ENCODE results near the gene SORCS2.
A peak's percentile ranks its signal among the peaks of the same experiment; 100 is the strongest.

Gene SORCS2

GRCh38 chr4:7760228-7760627 is 567.9 kb downstream of the SORCS2 start:
- POLR2A ChIA-PET = no interaction called here
- no peak for TF ChIP-seq CTCF (IDR thresholded peaks at IDR 0.05; ENCODE audit: control extremely low read depth, extremely low read depth, low read depth, missing control alignments)
- DNase-seq (ENCODE audit: extremely low spot score) = no peak
- CTCF ChIA-PET = interaction anchor here (1.0 to 30.0 kb wide), 8 partner anchors 8 to 227 kb away, joined by 3 to 547 read pairs (median 12); no protein-coding TSS in a partner anchor

GRCh38 chr4:7760706-7761105 is 568.4 kb downstream of the SORCS2 start:
- DNase-seq (ENCODE audit: extremely low spot score) = no peak
- TF ChIP-seq CTCF (IDR thresholded peaks at IDR 0.05; ENCODE audit: control extremely low read depth, extremely low read depth, low read depth, missing control alignments) = no peak
- ChIA-PET POLR2A (no interaction called here), CTCF (interaction anchor here (0.8 to 30.0 kb wide), 15 partner anchors 8 to 247 kb away, joined by 3 to 547 read pairs (median 9); no protein-coding TSS in a partner anchor)

GRCh38 chr4:7761312-7761711 is 569.0 kb downstream of the SORCS2 start:
- ChIA-PET POLR2A (no interaction called here), CTCF (interaction anchor here (0.8 to 30.0 kb wide), 24 partner anchors 8 to 246 kb away, joined by 3 to 547 read pairs (median 4); no protein-coding TSS in a partner anchor)
- DNase-seq (ENCODE audit: extremely low spot score) = no peak
- no peak for TF ChIP-seq CTCF (IDR thresholded peaks at IDR 0.05; ENCODE audit: control extremely low read depth, extremely low read depth, low read depth, missing control alignments)

- CTCF ChIA-PET = interaction anchor here (0.7 to 30.0 kb wide), 27 partner anchors 9 to 246 kb away, joined by 3 to 547 read pairs (median 4); no protein-coding TSS in a partner anchor
- peak; percentile 87 for DNase-seq (ENCODE audit: extremely low spot score)
- POLR2A ChIA-PET = no interaction called here
- TF ChIP-seq CTCF (IDR thresholded peaks at IDR 0.05; ENCODE audit: control extremely low read depth, extremely low read depth, low read depth, missing control alignments) = peak; percentile 88
Measured at GRCh38 chr4:7761720-7762119, 569.4 kb downstream of the SORCS2 start.

- ChIA-PET POLR2A (no interaction called here), CTCF (interaction anchor here (0.7 to 30.0 kb wide), 23 partner anchors 8 to 245 kb away, joined by 3 to 547 read pairs (median 5); no protein-coding TSS in a partner anchor)
- TF ChIP-seq CTCF (IDR thresholded peaks at IDR 0.05; ENCODE audit: control extremely low read depth, extremely low read depth, low read depth, missing control alignments) = no peak
- DNase-seq (ENCODE audit: extremely low spot score) = no peak
Measured at GRCh38 chr4:7762376-7763030, 570.2 kb downstream of the SORCS2 start.

GRCh38 chr4:7763106-7763505 is 570.8 kb downstream of the SORCS2 start:
- ChIA-PET POLR2A (no interaction called here), CTCF (interaction anchor here (1.8 to 30.0 kb wide), 6 partner anchors 10 to 224 kb away, joined by 4 to 547 read pairs (median 16); no protein-coding TSS in a partner anchor)
- no peak for DNase-seq (ENCODE audit: extremely low spot score)
- TF ChIP-seq CTCF (IDR thresholded peaks at IDR 0.05; ENCODE audit: control extremely low read depth, extremely low read depth, low read depth, missing control alignments) = no peak

All from GM10248 (cell line).